ENCODE results near the gene SLC39A11.

The SLC39A11 gene

DNA sequence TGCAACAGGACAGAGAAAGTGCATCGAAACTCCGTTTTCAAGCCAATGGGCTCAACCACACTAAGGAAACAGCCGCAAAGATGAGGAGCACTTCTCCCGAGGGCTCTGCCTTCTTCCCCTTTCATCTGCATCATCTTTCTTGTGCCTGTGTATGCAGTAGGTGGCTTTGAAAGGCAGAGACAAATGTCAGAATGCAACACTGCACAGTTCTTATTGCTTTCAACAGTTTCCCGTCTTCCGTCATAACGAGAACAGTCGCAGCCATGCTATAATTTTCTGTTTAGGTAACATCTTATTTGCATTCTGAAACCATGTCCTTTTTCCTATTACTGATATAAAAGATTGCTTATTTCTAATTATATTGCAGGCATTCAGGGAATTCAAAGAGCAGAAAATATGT is 205.2 kb downstream of the SLC39A11 start:
- DNase-seq (ENCODE audit: extremely low spot score) = no peak
- POLR2A ChIA-PET = no interaction called here
- CTCF ChIA-PET = no interaction called here
- TF ChIP-seq, protein P1, sequence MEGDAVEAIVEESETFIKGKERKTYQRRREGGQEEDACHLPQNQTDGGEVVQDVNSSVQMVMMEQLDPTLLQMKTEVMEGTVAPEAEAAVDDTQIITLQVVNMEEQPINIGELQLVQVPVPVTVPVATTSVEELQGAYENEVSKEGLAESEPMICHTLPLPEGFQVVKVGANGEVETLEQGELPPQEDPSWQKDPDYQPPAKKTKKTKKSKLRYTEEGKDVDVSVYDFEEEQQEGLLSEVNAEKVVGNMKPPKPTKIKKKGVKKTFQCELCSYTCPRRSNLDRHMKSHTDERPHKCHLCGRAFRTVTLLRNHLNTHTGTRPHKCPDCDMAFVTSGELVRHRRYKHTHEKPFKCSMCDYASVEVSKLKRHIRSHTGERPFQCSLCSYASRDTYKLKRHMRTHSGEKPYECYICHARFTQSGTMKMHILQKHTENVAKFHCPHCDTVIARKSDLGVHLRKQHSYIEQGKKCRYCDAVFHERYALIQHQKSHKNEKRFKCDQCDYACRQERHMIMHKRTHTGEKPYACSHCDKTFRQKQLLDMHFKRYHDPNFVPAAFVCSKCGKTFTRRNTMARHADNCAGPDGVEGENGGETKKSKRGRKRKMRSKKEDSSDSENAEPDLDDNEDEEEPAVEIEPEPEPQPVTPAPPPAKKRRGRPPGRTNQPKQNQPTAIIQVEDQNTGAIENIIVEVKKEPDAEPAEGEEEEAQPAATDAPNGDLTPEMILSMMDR (IDR thresholded peaks at IDR 0.05; ENCODE audit: control extremely low read depth, extremely low read depth, low read depth, missing control alignments) = no peak

DNA sequence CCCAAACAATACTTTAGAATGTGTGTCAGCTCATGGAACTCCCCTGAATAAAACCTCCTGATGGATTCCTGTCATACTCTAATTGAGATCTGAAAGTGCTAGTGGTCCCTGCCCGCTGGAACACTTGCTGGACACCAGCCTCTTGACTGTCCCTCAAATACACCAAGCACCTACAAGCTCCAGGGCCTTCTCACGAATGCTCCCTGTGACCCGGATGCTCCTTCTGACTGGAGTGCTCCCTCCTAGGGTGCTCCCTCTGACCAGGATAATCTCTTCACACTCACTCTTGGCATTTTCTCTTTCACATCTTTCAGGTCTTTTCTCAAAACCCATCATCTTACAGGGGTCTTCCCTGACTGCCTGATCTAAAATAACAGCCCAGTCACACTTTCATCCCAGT is 205.9 kb downstream of the SLC39A11 start:
- no peak for DNase-seq (ENCODE audit: extremely low spot score)
- ChIA-PET POLR2A (no interaction called here), CTCF (no interaction called here)
- TF ChIP-seq, protein P1 (IDR thresholded peaks at IDR 0.05; ENCODE audit: control extremely low read depth, extremely low read depth, low read depth, missing control alignments) = no peak

DNA sequence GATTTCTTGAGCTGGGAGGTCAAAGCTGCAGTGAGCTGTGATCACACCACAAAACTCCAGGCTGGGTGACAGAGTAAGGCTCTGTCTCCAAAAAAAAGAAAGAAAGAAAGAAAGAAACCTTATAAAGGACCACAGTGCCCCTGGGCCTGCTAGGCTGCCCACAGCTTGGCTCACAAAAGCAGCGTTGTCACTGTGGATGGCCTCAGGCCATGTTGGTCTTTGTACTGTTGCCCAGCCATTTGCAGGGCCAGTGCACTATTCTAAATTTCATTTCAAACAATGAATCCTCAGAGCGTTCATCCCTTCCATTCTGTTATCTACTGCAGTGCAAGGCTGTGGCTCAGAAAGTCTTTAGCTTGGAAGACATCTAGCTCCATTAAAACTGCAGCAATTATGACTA is 208.4 kb downstream of the SLC39A11 start:
- ChIA-PET CTCF (no interaction called here), POLR2A (no interaction called here)
- DNase-seq (ENCODE audit: extremely low spot score) = no peak
- TF ChIP-seq, protein P1 (IDR thresholded peaks at IDR 0.05; ENCODE audit: control extremely low read depth, extremely low read depth, low read depth, missing control alignments) = no peak

DNA sequence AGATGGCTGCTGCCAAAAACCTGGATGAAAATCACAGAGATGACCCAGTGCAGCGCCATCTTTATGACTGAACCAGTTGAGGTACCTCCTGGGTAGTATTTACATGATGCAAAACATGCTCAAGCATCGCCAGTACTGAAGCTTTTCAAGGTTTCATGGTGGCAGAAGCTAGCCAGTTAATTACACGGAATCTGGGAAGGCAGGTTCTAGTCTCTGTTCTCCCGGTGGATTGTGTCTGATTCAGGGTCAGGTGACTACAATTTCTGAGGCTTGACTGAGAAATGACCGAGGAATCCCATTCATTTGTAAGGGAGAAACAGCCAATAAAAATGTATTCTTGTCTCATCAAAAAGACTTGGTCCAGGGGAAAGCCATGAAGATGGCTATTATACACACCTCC is 209.1 kb downstream of the SLC39A11 start:
- CTCF ChIA-PET = no interaction called here
- TF ChIP-seq, protein P1 (IDR thresholded peaks at IDR 0.05; ENCODE audit: control extremely low read depth, extremely low read depth, low read depth, missing control alignments) = no peak
- no peak for DNase-seq (ENCODE audit: extremely low spot score)
- POLR2A ChIA-PET = no interaction called here

DNA sequence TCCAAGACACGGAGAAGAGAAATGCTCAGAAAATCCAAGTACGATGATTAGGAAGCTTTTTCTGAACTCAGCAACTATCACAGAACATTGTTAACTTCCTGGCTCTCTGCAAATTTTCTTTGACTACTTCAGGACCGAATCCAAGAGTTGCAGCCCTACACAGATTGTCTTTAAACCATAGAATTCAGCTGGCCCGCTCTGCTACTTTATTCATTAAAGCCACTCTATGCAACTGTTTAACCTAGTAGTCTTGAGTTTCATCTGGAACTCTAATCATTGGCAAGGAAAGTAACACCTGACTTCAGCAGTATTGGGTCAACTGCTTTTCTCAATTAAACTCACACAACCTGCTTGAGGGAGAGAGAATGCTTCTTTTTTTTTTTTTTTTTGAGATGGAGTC is 210.1 kb downstream of the SLC39A11 start:
- CTCF ChIA-PET = no interaction called here
- POLR2A ChIA-PET = no interaction called here

DNA sequence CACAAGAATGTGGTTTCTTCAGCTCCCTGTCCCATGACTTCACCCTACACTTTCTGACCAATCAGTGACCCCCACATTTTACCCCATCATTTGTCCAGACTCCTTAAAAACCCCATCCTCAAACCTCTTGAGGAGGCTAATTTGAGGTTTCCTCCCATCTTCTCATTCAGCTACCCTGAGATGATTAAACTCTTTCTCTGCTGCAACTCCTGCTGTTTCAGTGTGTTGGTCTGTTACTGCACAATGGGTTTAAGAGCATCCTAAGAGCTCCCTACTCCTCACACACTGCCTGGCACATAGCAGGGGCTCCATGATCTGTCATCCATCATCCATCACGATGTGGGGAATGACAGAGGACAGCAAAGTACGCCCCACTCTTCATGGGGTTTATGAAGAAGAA is 212.6 kb downstream of the SLC39A11 start:
- TF ChIP-seq, protein P1 (IDR thresholded peaks at IDR 0.05; ENCODE audit: control extremely low read depth, extremely low read depth, low read depth, missing control alignments) = no peak
- ChIA-PET CTCF (interaction anchor here (0.9 kb wide), 1 partner anchor 181 kb away, joined by 3 read pairs; no protein-coding TSS in a partner anchor), POLR2A (no interaction called here)
- DNase-seq (ENCODE audit: extremely low spot score) = no peak

More for the DNA sequence above, 210.1 kb downstream of the SLC39A11 start:
- no peak for DNase-seq (ENCODE audit: extremely low spot score)
- TF ChIP-seq, protein P1 (IDR thresholded peaks at IDR 0.05; ENCODE audit: control extremely low read depth, extremely low read depth, low read depth, missing control alignments) = no peak

Data from GM10248 (cell line).